MCF 10A (cell line): ENCODE results near the gene CHRNA4. TPM values are rescaled to one million over a fixed set of nuclear protein-coding genes. Genes with fewer than 3 reads are reported as not detected.

ENCODE experiments used
- BruUV-seq: library from RNA; stranded (reverse); fragments of 400-500 nt; replicated peaks from 2 replicates; lab custom pipeline; 2021; lab: Mats Ljungman, UMichigan
- CTCF ChIA-PET: fragments of 300-600 bp; sonication (Branson Sonifier 250); formaldehyde crosslinking; extraction: SDS; loops from one replicate; lab custom pipeline; 2021; ENCODE audit warnings: antibody characterized with exemption, inconsistent platforms; lab: Yijun Ruan, JAX
- POLR2A ChIA-PET: fragments of 300-600, 350-650 bp; sonication (Branson Sonifier 250); formaldehyde crosslinking; extraction: SDS; loops from one replicate; lab custom pipeline; 2020; ENCODE audit warnings: antibody characterized with exemption, inconsistent platforms; lab: Yijun Ruan, JAX
- DNase-seq: peaks from one replicate; pipeline ENCODE4 v3.0.0-alpha.2; 2018; ENCODE audit not compliant: unreplicated experiment
- H3K27ac Mint-ChIP-seq: one replicate; pipeline ENCODE4 v1.8.0; 2022; ENCODE audit warnings: mild to moderate bottlenecking, low read depth, mixed read lengths; ENCODE audit not compliant: unreplicated experiment
- H3K27me3 Mint-ChIP-seq: one replicate; pipeline ENCODE4 v1.8.0; 2022; ENCODE audit warnings: mixed read lengths; ENCODE audit not compliant: insufficient read depth, unreplicated experiment
- H3K36me3 Mint-ChIP-seq: one replicate; pipeline ENCODE4 v1.8.0; 2022; ENCODE audit warnings: mild to moderate bottlenecking, moderate library complexity, mixed read lengths; ENCODE audit not compliant: insufficient read depth, unreplicated experiment
- H3K4me1 Mint-ChIP-seq: one replicate; pipeline ENCODE4 v1.8.0; 2022; ENCODE audit warnings: mixed read lengths; ENCODE audit not compliant: insufficient read depth, unreplicated experiment
- H3K4me3 Mint-ChIP-seq: one replicate; pipeline ENCODE4 v1.8.0; 2022; ENCODE audit warnings: mild to moderate bottlenecking, moderate library complexity, mixed read lengths; ENCODE audit not compliant: unreplicated experiment
- H3K9me3 Mint-ChIP-seq: one replicate; pipeline ENCODE4 v1.8.0; 2022; ENCODE audit warnings: mixed read lengths; ENCODE audit not compliant: unreplicated experiment
- CTCF ChIP-seq: fragments of 200-600 bp; IDR thresholded peaks from one replicate; pipeline ENCODE4 v1.8.0; 2022; ENCODE audit warnings: antibody characterized with exemption, mild to moderate bottlenecking; ENCODE audit not compliant: unreplicated experiment
- intact Hi-C: fragments of 100-400 bp; cut with micrococcal nuclease; formaldehyde crosslinking; loops from 2 replicates; pipeline ENCODE4 v1.14.1; 2022
- total RNA-seq: library from RNA; stranded (reverse); gene quantifications from 2 replicates; pipeline ENCODE4 v1.2.3, GENCODE V29; 2022

CHRNA4 gene
- total RNA-seq, 1 experiment from 2014 or later, result not detected

GRCh38 chr20:63376283-63377250 is 15.4 kb upstream of the CHRNA4 start:
- BruUV-seq, result no TSS peak
- CTCF ChIA-PET, result interaction anchor here (0.6 to 7.4 kb wide), 6 partner anchors 9 to 153 kb away, joined by 3 to 85 read pairs (median 4); no protein-coding TSS in a partner anchor
- Mint-ChIP-seq H3K36me3 (no peaks in the 10 kb centered on the region), H3K27me3 (peaks cover 67% of the 10 kb centered on the region), H3K9me3 (no peaks in the 10 kb centered on the region), H3K27ac (no peak overlapping the region), H3K4me1 (no peaks in the 10 kb centered on the region), H3K4me3 (no peak overlapping the region)
- DNase-seq, result no peak
- TF ChIP-seq CTCF, result no peak
- intact Hi-C loops, result no loop called here
- POLR2A ChIA-PET, result no interaction called here

- intact Hi-C loops, result no loop called here
- Mint-ChIP-seq H3K4me1 (no peaks in the 10 kb centered on the region), H3K27ac (no peak overlapping the region), H3K36me3 (no peaks in the 10 kb centered on the region), H3K4me3 (no peak overlapping the region), H3K9me3 (no peaks in the 10 kb centered on the region), H3K27me3 (peaks cover 79% of the 10 kb centered on the region)
- no peak for TF ChIP-seq CTCF
- POLR2A ChIA-PET, result no interaction called here
- no TSS peak for BruUV-seq
- no peak for DNase-seq
- CTCF ChIA-PET, result no interaction called here
These were observed 14.3 kb upstream of the CHRNA4 start for GRCh38 chr20:63375438-63375837.

GRCh38 chr20:63374504-63374903 is 13.4 kb upstream of the CHRNA4 start:
- intact Hi-C loops, result no loop called here
- ChIA-PET POLR2A (no interaction called here), CTCF (interaction anchor here (2.9 kb wide), 1 partner anchor 151 kb away, joined by 10 read pairs; no protein-coding TSS in a partner anchor)
- H3K36me3 Mint-ChIP-seq, result no peaks in the 10 kb centered on the region
- BruUV-seq, result no TSS peak
- H3K27ac Mint-ChIP-seq, result no peak overlapping the region
- H3K9me3 Mint-ChIP-seq, result no peaks in the 10 kb centered on the region
- DNase-seq, result no peak
- no peak overlapping the region for H3K4me3 Mint-ChIP-seq
- TF ChIP-seq CTCF, result no peak
- peaks cover 86% of the 10 kb centered on the region for H3K27me3 Mint-ChIP-seq
- no peaks in the 10 kb centered on the region for H3K4me1 Mint-ChIP-seq

- CTCF ChIA-PET, result interaction anchor here (1.5 to 2.9 kb wide), 2 partner anchors 8 to 151 kb away, joined by 6 to 10 read pairs; no protein-coding TSS in a partner anchor
- no peak for TF ChIP-seq CTCF
- Mint-ChIP-seq H3K4me3 (no peak overlapping the region), H3K4me1 (no peaks in the 10 kb centered on the region), H3K36me3 (no peaks in the 10 kb centered on the region), H3K27me3 (peaks cover 86% of the 10 kb centered on the region), H3K9me3 (no peaks in the 10 kb centered on the region), H3K27ac (no peak overlapping the region)
- POLR2A ChIA-PET, result no interaction called here
- no TSS peak for BruUV-seq
- no peak for DNase-seq
- intact Hi-C loops, result no loop called here
These were observed 12.8 kb upstream of the CHRNA4 start for GRCh38 chr20:63373996-63374395.
